ENCODE measurements around the gene CTDSPL.

GRCh38 chr3:37826933-37827332, 34.7 kb upstream of the CTDSPL start:
- TF ChIP-seq PRDM4 (tag by site-specific recombination; IDR thresholded peaks at IDR 0.05) (no peak), CTCF (tag by site-specific recombination; IDR thresholded peaks at IDR 0.05) (no peak), ZBTB7A (tag by site-specific recombination; IDR thresholded peaks at IDR 0.05; ENCODE audit: low read depth) (no peak), ZNF138 (tag by site-specific recombination; IDR thresholded peaks at IDR 0.05; ENCODE audit: borderline replicate concordance) (no peak), ATF2 (tag by site-specific recombination; IDR thresholded peaks at IDR 0.05; ENCODE audit: low read depth) (no peak), REPIN1 (tag by site-specific recombination; IDR thresholded peaks at IDR 0.05; ENCODE audit: low read depth) (no peak), YY1 (tag by site-specific recombination; IDR thresholded peaks at IDR 0.05) (no peak), ZFP41 (tag by site-specific recombination; IDR thresholded peaks at IDR 0.05; ENCODE audit: borderline replicate concordance) (no peak), ZNF701 (tag by site-specific recombination; IDR thresholded peaks at IDR 0.05) (no peak), ZNF174 (tag by site-specific recombination; IDR thresholded peaks at IDR 0.05) (no peak), SALL2 (tag by site-specific recombination; IDR thresholded peaks at IDR 0.05; ENCODE audit: borderline replicate concordance) (no peak)
